Measurements from ENCODE around the gene WDCP. TPM values are rescaled to one million over a fixed set of nuclear protein-coding genes. Genes with fewer than 3 reads are reported as not detected.
"Not testable (repeated sequence)": the region's sequence is repeated elsewhere in the genome, so short reads cannot be mapped to it uniquely, and the experiment has no call there.

The WDCP gene, protein sequence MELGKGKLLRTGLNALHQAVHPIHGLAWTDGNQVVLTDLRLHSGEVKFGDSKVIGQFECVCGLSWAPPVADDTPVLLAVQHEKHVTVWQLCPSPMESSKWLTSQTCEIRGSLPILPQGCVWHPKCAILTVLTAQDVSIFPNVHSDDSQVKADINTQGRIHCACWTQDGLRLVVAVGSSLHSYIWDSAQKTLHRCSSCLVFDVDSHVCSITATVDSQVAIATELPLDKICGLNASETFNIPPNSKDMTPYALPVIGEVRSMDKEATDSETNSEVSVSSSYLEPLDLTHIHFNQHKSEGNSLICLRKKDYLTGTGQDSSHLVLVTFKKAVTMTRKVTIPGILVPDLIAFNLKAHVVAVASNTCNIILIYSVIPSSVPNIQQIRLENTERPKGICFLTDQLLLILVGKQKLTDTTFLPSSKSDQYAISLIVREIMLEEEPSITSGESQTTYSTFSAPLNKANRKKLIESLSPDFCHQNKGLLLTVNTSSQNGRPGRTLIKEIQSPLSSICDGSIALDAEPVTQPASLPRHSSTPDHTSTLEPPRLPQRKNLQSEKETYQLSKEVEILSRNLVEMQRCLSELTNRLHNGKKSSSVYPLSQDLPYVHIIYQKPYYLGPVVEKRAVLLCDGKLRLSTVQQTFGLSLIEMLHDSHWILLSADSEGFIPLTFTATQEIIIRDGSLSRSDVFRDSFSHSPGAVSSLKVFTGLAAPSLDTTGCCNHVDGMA
- total RNA-seq = 12.6 TPM

DNA sequence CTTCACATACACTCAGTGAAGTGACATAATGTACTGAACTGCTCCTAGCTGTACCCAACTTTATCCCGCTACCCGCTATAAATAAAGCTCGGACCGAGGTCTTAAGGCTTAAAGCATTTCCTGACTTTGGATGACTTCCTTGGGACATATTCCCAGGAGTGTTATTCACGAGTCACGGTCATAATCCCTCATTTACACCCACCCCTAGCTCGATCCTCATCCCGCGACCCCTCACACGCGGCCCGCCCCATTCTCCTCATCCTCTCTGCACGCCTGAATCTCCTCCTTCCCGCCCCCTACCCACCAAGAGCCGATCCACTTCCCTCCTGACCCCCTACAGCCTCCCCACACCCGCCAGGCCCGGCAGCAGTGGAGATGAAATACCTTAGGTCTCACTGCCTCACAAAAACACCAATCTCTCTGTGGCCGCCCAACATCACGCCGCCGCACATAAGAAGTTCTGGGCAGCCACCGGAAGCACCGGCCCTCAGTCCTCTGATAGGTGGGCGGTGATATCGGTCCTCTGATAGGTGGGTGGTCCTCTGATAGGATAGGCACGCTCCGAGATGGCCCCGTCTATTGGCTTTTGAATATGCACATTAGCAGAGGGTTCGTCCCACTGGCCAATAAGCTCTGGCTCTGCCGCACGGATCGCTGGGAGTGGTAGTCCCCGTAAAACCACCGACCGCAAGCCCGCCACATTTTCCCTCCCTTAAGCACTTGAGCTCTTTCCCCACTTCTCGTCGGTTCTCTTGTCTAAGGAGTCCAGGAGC is at the start of gene WDCP:
TSS of gene WDCP (minus strand) at position 462 of the 773 bp plus-strand sequence. CDS start 7,897 bp downstream, outside the sequence.
- DNase-seq = peak; percentile 99

DNA sequence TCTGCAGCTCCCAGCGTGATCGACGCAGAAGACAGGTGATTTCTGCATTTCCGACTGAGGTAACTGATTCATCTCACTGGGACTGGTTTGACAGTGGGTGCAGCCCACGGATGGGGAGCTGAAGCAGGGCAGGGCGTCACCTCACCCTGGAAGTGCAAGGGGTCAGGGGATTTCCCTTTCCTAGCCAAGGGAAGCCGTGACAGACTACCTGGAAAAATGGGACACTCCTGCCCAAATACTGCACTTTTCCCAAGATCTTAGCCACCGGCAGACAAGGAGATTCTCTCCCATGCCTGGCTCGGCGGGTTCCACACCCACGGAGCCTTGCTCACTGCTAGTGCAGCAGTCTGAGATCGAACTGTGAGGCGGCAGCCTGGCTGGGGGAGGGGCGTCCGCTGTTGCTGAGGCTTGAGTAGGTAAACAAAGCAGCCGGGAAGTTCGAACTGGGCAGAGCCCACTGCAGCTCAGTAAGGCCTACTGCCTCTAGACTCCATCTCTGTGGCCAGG is 48.0 kb upstream of the WDCP start:
- DNase-seq = not testable (repeated sequence)

DNA sequence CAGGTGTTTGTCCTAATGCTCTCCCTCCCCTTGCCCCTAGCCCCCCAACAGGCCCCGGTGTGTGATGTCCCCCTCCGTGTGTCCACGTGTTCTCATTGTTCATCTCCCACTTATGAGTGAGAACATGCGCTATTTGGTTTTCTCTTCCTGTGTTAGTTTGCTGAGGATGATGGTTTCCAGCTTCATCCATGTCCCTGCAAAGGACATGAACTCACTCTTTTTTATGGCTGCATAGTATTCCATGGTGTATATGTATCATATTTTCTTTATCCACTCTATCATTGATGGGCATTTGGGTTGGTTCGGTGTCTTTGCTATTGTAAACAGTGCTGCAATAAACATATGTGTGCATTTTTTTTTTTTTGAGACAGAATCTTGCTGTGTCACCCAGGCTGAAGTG is 46.1 kb upstream of the WDCP start:
- DNase-seq = not testable (repeated sequence)

DNA sequence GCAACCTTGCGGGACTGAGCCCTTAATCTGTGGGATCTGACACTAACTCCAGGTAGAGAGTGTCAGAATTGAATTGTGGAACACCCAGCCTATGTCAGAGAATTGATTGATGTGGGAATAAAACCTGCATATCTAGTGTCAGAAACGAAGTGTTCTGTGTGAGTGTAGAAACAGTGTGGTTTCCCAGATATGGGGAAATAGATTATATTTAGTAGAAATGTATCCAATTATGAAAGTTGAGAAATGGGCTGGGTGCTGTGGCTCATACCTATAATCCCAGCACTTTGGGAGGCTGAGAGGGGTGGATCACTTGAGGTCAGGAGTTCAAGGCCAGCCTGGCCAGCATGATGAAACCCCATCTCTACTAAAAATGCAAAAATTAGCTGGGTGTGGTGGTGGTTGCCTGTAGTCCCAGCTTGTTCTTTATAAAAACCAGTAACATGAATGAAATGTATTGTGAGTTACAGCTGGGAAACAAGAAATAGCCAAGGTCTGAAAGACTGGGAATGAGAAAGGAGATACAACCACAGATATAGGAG is 41.7 kb upstream of the WDCP start:
- no peak for DNase-seq

DNA sequence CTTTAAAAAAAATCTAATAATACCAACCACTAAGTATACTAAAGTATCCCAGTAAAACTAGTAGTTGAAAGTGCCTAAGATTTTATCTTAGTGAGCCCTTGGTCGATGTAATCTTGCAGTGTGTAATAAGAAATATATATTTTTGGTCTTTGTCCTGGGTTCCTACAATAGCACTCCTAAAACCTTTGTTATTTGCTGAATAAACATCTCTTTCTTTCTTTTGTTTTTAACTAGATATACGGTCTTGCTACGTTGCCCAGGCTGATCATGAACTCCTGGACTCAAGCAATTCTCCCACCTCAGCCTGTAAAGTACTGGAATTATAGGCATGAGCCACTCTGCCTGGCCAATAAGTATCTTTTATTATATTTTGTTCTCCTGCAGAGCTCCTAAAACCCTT is 39.8 kb upstream of the WDCP start:
- no peak for DNase-seq

DNA sequence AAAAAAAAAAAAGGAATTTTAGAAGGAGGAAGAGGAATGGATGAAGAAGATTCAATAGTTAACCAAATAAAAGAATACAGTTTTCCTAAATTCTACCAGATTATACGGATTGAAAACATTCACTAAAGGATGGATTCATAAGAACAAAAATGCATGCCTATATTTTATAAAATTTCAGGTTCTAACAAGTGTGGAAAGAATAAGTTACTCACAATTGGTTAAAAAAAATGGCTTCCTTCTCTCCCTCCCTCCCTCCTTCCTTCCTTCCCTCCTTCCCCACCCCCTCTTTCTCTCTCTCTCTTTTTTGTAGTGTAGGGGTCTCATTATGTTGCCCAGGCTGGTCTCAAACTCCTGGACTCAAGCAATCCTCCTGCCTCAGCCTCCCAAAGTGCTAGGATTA is 39.0 kb upstream of the WDCP start:
- no peak for DNase-seq

DNA sequence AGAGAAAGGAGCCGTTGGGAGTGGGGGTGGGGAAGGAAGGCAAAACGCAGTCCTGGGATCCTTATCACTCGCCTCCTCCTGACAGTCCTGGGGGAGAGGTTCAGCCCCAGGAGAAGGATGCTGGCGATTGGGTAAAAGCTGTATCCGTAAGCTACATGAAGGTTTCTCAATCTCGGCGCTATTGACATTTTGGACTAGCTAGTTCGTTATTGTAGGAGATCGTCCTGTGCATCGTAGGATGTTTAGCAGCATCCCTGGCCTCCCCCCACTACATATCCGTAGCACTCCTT is 38.0 kb upstream of the WDCP start:
- no peak for DNase-seq

DNA sequence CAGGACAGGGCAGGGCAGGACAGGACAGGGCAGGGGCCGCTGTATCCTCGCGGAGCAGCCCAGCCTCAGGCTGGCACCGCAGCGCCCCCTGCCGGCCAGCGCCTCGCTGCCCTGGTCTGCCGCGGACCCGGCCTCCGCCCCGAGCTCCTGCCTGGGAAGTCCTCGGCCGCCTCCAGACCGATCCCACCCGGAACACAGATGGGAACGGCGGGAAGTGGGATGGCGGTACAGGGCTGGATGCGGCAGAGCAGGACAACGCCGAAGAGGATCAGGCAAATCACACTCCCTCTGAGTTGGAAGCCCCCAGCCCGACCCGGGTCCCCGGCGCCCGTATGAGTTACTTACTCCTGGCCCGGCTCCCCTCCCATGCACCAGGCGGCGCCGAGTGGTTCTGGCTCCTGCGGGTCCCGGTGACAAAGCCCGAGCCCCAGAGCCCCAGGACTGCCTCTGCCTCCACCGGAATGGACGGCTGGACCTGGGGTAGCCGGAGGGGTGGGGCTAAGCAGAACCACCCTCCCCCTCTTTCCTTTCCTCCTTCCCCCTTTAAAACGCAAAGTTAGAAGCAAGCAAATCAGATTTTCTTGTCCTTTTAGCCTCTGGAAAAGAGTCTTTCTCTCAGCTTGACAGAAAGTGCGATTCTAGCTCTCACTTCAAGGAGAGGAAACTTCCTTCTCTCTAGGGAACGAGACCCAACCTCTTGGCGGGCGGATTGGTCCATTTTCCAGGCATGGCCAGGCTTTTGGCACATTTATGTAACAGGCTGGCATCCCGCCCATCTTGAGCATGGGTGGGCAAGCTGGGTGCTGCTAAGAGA is 37.4 kb upstream of the WDCP start, which contains the start of gene TP53I3:
TSS of gene TP53I3 (minus strand) at position 449 of the 814 bp plus-strand sequence. CDS start 508 bp downstream, outside the sequence.
- peak; percentile 95 for DNase-seq

DNA sequence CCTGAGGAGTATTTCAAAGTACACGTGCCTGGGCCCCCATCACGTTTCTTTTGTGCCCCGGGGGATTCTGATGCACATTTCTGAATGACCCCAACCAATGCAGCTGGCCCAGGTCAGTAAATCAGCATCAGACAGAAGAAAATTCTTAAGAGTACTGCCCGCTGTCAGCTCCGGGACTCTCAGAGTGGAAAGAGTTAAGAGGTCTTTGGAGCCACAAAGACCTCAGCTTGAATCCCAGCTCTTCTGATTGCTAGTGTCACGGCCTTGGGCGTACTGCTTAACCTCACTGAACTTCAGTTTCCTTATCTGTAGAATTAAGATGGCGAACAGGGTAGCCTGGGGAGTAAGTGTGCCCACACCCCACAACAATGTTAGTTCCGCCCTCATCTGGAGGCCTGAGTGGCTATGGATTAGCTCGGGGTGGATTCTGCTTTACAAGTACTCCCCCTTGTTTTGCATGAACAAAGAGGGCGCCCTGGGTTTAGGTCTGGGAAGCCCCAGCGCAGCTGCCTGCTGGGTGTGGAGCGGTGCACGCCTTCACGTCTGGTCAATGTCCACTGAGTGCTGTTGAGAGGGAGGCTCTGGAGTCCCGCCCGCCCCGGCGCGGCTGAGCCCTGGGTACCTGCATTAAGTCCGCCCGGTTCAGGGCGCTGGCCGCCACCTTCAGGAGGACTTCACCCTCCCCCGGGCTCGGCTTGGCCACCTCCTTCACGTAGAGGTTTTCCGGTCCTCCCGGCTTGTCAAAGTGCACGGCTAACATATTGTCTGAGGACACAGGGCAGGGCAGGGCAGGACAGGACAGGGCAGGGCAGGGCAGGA is 36.6 kb upstream of the WDCP start:
- DNase-seq = peak; percentile 92

DNA sequence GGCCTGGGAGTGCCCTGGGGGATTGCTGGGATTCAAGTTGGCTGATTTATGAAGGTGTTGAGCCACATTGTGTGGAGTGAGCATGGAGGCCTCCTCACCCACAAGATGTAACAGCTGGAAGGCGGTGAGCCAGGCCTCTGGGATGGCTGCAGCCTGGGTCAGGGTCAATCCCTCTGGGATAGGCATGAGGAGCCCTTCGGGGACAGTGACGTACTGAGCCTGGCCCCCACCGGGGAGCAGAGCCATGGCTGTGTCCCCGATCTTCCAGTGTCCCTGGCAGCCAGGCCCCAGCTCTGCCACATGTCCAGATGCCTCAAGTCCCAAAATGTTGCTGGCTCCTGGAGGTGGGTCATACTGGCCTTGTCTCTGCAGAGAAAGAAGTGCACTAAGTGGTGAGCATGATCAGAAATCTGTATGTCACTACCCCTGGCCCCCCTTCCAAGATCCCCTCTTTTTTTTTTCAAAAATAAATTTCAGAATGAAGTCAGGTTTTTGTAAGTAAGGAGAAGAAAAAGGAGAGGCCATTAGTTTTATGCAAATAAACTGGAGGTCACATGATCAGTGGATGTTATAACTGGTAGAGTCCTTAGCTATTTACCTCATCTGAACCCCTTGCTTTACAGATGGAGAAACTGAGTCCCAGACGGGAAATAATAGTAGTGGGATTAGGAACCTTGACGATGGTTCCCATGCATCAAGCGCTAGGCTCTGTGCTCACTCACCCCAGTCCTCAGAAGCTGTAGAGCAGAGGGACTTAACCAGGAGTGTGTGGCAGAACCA is 35.8 kb upstream of the WDCP start:
- no peak for DNase-seq

DNA sequence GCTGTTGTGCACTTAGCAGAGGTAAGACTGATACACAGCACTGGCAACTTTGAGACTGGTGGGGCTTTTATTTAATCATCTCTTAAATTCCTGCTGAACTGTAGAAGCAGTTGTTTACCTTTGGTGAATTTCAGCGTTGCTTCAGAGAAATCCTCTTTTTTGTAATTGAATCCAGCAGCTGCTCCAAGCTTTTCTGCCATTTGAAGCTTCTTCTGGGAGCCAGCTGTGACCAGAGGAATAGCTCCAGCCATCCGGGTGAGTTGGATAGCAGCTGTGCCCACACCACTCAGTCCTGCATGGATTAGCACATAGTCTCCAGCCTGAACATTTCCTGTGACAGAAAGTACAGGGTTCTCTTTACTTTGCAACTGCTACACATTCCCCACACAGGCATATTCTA is 33.5 kb upstream of the WDCP start:
- DNase-seq = peak; percentile 94

DNA sequence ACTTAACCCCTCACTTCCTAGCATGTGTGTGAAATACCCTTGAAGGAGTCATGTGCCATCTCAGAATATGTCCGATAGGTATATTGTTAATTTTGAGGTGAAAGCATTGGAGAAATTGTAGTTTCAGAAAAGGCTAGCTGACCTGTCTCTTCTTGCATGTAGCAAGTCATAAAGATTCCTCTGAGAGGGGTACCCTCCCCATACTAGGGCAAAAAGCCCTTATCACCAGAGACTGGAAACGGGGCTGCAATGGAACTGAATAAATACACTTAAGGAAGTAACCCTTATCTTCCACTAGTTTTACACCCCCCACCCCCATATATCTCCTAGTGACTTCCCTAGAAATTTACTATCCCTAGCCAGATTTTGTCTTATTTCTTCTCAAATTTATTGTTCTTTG is 30.7 kb upstream of the WDCP start:
- DNase-seq = no peak

DNA sequence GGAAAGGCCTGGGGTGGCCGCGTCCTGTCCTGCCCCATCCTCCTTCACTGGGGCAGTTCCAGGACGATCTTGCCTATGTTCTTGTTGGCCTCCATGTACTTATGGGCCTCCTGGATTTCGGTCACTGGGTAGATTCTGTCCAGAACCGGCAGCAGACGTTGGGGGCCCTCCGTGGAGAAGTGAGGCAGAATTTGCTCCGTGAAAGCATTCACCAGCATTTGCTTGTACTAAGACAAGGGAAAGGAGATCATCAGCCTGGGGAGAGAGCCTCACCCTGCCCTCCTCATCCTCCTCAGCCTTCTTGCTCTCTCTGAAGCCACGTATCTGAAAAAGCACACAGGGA is 30.3 kb upstream of the WDCP start:
- peak; percentile 15 for DNase-seq

DNA sequence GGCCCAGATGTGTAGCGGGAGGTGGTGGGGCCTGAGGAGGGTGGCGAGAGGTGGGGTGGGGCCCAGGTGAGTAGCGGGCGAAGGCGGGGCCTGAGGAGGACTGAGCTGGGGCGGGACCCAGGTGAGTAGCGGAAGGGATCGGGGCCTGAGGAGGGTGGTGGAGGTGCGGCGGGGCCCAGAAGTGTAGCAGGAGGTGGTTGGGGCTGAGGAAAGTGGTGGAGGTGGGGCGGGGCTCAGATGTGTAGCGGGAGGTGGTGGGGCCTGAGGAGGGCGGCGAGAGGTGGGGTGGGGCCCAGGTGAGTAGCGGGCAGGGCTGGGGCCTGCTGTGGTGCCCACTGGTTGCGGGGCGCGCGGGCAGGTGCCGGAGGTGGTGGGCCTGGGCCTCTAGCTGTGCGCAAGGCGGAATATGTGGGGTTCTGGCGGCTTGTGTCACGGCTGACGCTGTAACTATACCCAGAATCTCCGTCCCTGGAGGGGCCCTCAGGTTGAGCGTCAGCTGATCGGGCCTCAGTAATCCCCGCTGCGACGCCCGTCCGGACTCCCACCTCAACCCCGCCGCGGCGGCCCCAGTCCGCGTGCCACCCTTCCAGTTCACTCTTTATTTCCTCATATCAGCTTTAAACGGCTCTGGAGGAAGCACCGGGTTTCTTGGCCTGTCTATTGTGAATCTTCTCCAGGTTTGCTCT is 29.8 kb upstream of the WDCP start:
- DNase-seq = peak; percentile 41

DNA sequence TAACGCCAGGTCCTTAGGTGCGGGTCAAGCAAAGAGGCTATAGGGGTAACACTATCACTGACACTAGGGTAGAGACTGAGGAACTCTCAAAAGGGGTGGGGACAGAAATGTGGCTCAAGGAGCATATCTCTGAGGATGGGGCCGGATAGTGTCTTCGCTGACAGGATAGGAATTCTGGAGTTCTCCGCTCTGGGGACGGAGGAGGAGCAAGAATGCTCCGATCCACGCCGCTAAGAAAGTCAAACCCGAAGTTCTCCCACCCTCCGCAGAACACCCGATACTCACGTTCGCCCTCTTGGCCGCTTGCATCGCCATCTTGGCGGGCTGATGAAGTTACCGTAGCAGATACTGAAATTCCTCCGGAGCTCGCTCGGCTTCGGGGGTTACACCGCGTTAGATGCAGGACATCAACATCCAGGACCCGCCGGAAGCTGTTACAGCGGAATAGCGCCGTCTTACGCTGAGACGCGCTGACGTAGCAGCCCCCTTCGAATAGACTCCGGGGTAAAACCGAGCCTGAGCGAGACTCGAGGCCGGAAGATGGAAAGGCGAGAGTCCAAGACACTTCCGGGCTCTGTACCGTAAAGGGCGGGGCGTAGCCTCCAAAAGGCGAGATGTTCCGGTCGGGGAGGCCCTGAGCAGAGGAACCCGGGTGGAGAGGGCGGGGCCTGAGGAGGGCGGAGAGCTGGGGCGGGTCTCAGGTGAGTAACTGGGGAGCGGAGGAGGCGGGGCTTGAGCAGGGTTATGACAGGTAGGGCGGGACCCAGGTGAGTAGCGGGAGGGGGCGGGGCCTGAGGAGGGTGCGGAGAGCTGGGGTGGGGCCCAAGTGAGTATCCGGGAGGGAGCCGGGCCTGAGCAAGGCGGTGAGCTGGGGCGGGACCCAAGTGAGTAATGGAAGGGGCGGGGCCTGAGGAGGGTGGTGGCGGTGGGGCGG is 29.0 kb upstream of the WDCP start, which contains the start of gene SF3B6:
TSS of gene SF3B6 (minus strand) at position 412 of the 934 bp plus-strand sequence. CDS start at position 315, 97 bp downstream.
- DNase-seq = peak; percentile 99

DNA sequence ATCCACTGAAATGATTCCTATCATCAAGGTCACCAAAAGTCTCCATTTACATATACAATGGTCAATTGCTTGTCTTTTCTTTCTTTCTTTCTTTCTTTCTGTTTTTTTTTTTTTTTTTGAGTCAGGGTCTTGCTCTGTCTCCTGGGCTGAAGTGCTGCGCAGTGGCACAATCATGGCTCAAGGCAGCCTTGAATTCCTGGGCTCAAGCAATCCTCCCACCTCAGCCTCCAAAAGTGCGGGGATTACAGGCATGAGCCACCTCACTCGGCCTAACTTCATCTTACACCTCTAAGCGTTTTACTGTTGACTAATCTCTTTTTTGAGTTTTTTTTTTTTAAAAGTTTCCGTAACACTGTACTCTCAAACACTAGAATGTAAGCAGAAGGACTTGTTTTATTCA is 28.1 kb upstream of the WDCP start:
- no peak for DNase-seq

DNA sequence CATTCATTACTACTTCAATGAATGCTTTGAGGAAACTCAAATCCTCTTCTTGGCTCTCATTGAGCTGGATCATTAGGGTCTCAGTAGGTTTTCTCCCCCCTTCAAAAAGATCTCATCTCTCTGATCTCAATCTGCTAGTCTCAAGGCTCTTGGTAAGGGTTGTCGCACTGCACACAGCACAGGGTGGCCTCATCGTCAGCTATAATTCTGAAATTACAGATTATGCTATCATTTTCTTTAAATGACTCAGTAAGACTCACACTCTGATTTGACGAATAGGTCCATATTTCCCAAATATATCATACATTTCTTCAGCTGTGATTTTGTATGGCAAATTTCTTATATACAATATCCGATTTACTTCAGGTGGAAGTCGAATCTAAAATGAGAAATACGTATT is 26.6 kb upstream of the WDCP start:
- DNase-seq = no peak

DNA sequence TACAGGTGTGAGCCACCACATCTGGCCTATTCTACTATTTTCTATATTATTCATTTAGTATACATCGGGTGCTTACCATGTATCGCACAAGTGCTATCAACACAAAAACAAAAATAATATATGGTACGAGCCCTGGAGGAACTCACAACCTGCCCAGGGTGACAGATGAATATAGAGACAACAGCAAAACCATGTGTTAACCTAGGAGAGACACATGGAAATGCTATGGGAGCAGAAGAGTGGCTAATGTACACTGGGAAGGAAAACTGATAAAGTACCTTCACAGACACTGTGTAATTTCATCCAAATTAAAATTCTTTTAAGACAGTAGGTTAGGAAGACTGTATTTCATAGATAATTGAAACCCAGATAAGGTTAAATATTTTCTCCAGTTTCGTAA is 25.1 kb upstream of the WDCP start:
- DNase-seq = no peak
